Cardiac fibroblast (primary cell): ENCODE data around the gene MAP7.

Experiments used
- DNase-seq, 2 donors: peaks; one replicate each; pipeline versions ENCODE4 v3.0.0 to v3.0.0-alpha.2; 2010; ENCODE audit warnings: low read depth in 2 of 2
- H3K4me3 ChIP-seq, 2 donors: replicated peaks in 1 of 2; 1 replicate in 1 of 2; 2 replicates in 1 of 2; pipeline ENCODE4 v1.5.1; 2011; ENCODE audit warnings: low read depth in 2 of 2, low read length in 2 of 2, mild to moderate bottlenecking in 2 of 2, moderate library complexity in 1 of 2
- CTCF ChIP-seq: IDR thresholded peaks from one replicate; pipeline ENCODE4 v1.5.1; 2011; ENCODE audit warnings: low read depth, mild to moderate bottlenecking, low read length, inconsistent platforms

MAP7 gene

GRCh38 chr6:136576821-136577220 lies 26.6 kb upstream of the MAP7 start:
- DNase-seq, result no peak
- TF ChIP-seq CTCF, result no peak
- H3K4me3 ChIP-seq, result no peak overlapping the region

DNA sequence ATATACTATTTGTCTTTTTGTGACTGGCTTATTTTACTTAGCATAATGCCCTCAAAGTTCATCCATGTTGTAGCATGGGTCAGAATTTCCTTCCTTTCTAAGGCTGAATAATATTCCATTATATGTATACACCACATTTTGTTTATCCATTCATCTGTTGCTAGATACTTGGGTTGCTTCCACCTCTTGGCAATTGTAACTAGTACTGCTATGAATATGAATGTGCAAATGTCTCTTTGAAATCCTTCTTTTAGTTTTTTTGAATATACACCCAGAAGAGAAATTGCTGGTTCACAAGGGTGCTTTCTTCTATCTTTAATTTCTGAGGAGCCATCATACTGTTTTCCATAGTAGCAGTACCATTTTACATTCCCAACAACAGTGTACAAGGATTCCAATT lies 21.3 kb upstream of the MAP7 start:
- TF ChIP-seq CTCF, result no peak
- no peak overlapping the region for H3K4me3 ChIP-seq
- DNase-seq, result no peak

DNA sequence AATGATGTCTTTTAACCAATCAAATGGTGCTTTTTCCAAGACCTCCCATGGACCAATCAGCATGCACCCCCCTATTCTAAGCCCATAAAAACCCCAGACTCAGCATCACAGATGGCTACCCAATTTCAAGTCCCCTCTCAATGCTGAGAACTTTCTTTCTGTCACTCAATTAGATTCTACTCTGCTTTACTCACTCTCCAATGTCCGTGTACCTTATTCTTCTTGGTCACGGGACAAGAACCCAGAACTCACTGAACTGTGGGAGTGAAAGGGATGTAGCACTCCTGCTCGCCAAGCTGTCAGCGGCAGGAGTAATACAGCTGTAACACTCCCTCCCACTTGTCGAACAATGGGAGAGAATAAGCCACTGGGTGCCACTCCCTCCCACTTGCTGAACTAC lies 20.8 kb upstream of the MAP7 start:
- TF ChIP-seq CTCF, result no peak
- DNase-seq, result no peak
- H3K4me3 ChIP-seq, result no peak overlapping the region

- no peak for DNase-seq
- TF ChIP-seq CTCF, result no peak
- H3K4me3 ChIP-seq, result no peak overlapping the region
Measured at GRCh38 chr6:136568129-136568528, 17.9 kb upstream of the MAP7 start.

DNA sequence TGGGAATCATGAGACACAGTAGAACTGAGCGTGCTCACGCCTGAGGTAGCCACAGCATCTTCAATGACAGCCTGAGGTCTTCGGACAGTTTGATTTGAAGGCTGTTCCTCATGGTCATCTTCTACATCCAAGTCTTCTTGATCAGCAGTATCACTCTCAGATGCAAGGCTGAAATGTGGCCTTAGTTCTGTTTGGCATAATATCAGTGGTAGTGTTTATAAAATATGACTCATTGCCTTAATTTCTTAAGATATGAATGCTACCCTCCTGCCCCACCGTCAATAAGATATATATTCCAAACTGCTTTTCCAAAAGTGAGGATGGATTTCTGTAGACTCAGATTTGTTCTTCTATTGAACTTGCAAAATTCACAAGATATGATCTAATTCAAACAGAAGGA lies 17.5 kb upstream of the MAP7 start:
- no peak for TF ChIP-seq CTCF
- no peak for DNase-seq
- H3K4me3 ChIP-seq, result no peak overlapping the region

GRCh38 chr6:136566851-136567250 lies 16.6 kb upstream of the MAP7 start:
- DNase-seq, result no peak
- TF ChIP-seq CTCF, result no peak
- H3K4me3 ChIP-seq, result no peak overlapping the region

- no peak for DNase-seq
- no peak overlapping the region for H3K4me3 ChIP-seq
- TF ChIP-seq CTCF, result no peak
Measured at GRCh38 chr6:136566007-136566487, 15.8 kb upstream of the MAP7 start.
